Body of pancreas (tissue), 4 donors: ENCODE results near the gene TMEM233.

Experiments used
- CTCF ChIP-seq, 7 experiments: fragments of 450-650 bp in 4 of 7; fragments of 200-600 bp in 3 of 7; sonication (generic) in 3 of 7; IDR thresholded peaks; one replicate each; pipeline ENCODE4 v1.5.1; 2016 to 2019; ENCODE audit warnings: antibody characterized with exemption in 7 of 7
- POLR2A ChIP-seq, 3 donors: fragments of 450-650 bp; IDR thresholded peaks; one replicate each; pipeline ENCODE4 v1.6.1; 2016; ENCODE audit warnings: antibody characterized with exemption in 3 of 3, mild to moderate bottlenecking in 2 of 3

GRCh38 chr12:119589097-119589496, 4.5 kb upstream of the TMEM233 start:
- TF ChIP-seq CTCF (IDR thresholded peaks at IDR 0.05) (no peak), POLR2A (IDR thresholded peaks at IDR 0.05) (no peak)
